ENCODE measurements around the gene STRA8.

DNA sequence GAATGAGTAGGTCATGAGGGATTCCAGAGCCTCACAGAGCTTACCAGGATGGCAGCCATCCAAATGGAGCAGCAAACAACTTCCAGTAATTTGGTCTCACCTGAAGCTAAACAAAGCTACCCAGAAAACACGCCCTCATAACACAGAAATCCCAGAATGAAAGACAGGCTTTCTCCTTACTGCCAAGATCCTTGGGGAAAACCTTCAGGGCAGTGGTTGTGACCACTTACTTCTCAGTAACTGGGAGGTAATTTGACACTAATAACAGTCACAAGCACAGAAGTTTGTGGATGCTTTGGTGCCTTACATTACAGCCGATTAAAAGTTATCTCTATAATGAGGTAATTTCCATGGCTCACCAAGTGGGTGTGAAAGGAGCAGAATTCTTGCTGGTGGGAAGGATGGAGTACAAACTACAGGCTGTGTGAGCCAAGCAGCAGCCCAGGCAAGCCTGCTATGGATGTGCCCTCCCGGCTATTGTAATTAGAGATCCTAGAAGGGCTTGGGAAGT is 32.8 kb upstream of the STRA8 start:
- no peak for TF ChIP-seq EZH2 (IDR thresholded peaks at IDR 0.05; ENCODE audit: low read depth)
- TF ChIP-seq, protein P1, sequence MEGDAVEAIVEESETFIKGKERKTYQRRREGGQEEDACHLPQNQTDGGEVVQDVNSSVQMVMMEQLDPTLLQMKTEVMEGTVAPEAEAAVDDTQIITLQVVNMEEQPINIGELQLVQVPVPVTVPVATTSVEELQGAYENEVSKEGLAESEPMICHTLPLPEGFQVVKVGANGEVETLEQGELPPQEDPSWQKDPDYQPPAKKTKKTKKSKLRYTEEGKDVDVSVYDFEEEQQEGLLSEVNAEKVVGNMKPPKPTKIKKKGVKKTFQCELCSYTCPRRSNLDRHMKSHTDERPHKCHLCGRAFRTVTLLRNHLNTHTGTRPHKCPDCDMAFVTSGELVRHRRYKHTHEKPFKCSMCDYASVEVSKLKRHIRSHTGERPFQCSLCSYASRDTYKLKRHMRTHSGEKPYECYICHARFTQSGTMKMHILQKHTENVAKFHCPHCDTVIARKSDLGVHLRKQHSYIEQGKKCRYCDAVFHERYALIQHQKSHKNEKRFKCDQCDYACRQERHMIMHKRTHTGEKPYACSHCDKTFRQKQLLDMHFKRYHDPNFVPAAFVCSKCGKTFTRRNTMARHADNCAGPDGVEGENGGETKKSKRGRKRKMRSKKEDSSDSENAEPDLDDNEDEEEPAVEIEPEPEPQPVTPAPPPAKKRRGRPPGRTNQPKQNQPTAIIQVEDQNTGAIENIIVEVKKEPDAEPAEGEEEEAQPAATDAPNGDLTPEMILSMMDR (conservative IDR thresholded peaks at IDR 0.05) = no peak

All from PC-9 (cell line).